ENCODE data around the gene NR3C2. TPM values are rescaled to one million over a fixed set of nuclear protein-coding genes. Genes with fewer than 3 reads are reported as not detected.

The NR3C2 gene
- total RNA-seq, 1 donor from 2014 or later: 2.7 TPM

DNA sequence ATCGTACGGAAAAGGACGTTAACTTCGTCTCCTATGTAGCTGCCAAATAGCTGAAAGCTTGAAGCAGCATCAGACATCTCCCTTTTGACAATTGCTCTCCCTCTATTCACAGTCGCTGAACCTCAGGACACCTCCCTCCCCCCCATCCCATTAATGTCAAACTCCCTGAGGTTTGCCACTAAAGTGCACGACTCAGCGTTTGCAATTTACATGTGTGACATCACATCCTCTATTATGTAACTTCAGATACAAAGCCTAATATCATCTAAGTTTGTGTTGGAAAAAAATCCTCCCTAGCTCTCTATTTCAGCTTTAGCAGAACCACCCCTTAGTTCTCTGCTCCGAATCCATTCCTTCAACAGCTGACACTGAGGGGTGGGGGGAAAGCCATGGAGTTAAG is 5.5 kb upstream of the NR3C2 start:
- Mint-ChIP-seq H3K27me3 (peaks cover 55% of the 10 kb centered on the region), H3K27ac (no peak overlapping the region), H3K4me3 (ENCODE audit: low read depth) (no peak overlapping the region), H3K4me1 (ENCODE audit: low read depth) (peaks cover 4% of the 10 kb centered on the region), H3K9me3 (ENCODE audit: low read depth) (no peaks in the 10 kb centered on the region), H3K36me3 (ENCODE audit: insufficient read depth) (no peaks in the 10 kb centered on the region)
- TF ChIP-seq CTCF (IDR thresholded peaks at IDR 0.05; ENCODE audit: unreplicated experiment): no peak
- DNase-seq (ENCODE audit: low spot score, unreplicated experiment): no peak

DNA sequence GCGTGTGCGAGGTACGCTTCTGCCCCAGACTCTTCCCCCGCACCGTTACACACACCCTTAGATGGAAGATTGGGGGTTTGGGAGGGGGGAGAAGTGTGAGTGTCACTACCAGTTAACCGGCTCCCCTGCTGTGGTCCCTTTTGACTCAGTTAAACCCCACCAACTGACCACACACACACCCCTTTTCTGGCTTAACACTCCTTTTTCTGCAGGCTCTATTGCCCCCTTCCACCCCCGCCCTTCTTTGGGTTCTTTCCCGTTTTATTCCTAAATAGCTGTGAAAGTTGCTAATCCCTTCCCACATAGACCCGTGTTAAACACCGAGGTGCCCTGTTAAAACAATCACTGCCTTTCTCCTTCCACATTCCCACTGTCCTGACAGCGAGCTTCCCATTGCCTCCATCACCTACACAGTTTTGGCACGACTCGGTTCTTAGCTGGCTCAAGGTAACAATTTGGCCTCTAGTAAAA is 3.7 kb upstream of the NR3C2 start:
- no peak for DNase-seq (ENCODE audit: low spot score, unreplicated experiment)
- Mint-ChIP-seq H3K4me3 (ENCODE audit: low read depth) (peak overlapping the region; percentile 76), H3K9me3 (ENCODE audit: low read depth) (no peaks in the 10 kb centered on the region), H3K4me1 (ENCODE audit: low read depth) (peaks cover 10% of the 10 kb centered on the region), H3K27ac (peak overlapping the region; percentile 29), H3K36me3 (ENCODE audit: insufficient read depth) (no peaks in the 10 kb centered on the region), H3K27me3 (peaks cover 53% of the 10 kb centered on the region)
- no peak for TF ChIP-seq CTCF (IDR thresholded peaks at IDR 0.05; ENCODE audit: unreplicated experiment)

- TF ChIP-seq CTCF (IDR thresholded peaks at IDR 0.05; ENCODE audit: unreplicated experiment): no peak
- H3K4me3 Mint-ChIP-seq (ENCODE audit: low read depth): peak overlapping the region; percentile 76
- H3K27ac Mint-ChIP-seq: peak overlapping the region; percentile 29
- peaks cover 12% of the 10 kb centered on the region for H3K4me1 Mint-ChIP-seq (ENCODE audit: low read depth)
- no peaks in the 10 kb centered on the region for H3K9me3 Mint-ChIP-seq (ENCODE audit: low read depth)
- no peaks in the 10 kb centered on the region for H3K36me3 Mint-ChIP-seq (ENCODE audit: insufficient read depth)
- DNase-seq (ENCODE audit: low spot score, unreplicated experiment): peak; percentile 39
- H3K27me3 Mint-ChIP-seq: peaks cover 58% of the 10 kb centered on the region
Observed at GRCh38 chr4:148445071-148445859, 3.1 kb upstream of the NR3C2 start.

GRCh38 chr4:148444296-148445070 is 2.3 kb upstream of the NR3C2 start:
- TF ChIP-seq CTCF (IDR thresholded peaks at IDR 0.05; ENCODE audit: unreplicated experiment): peak; percentile 21
- peak; percentile 24 for DNase-seq (ENCODE audit: low spot score, unreplicated experiment)
- H3K4me1 Mint-ChIP-seq (ENCODE audit: low read depth): peaks cover 18% of the 10 kb centered on the region
- H3K36me3 Mint-ChIP-seq (ENCODE audit: insufficient read depth): no peaks in the 10 kb centered on the region
- H3K9me3 Mint-ChIP-seq (ENCODE audit: low read depth): no peaks in the 10 kb centered on the region
- peak overlapping the region; percentile 72 for H3K4me3 Mint-ChIP-seq (ENCODE audit: low read depth)
- H3K27me3 Mint-ChIP-seq: peaks cover 62% of the 10 kb centered on the region
- no peak overlapping the region for H3K27ac Mint-ChIP-seq

GRCh38 chr4:148443512-148444295 is 1.5 kb upstream of the NR3C2 start:
- Mint-ChIP-seq H3K4me3 (ENCODE audit: low read depth) (peak overlapping the region; percentile 95), H3K27ac (no peak overlapping the region), H3K9me3 (ENCODE audit: low read depth) (no peaks in the 10 kb centered on the region), H3K27me3 (peaks cover 62% of the 10 kb centered on the region), H3K4me1 (ENCODE audit: low read depth) (peaks cover 19% of the 10 kb centered on the region), H3K36me3 (ENCODE audit: insufficient read depth) (no peaks in the 10 kb centered on the region)
- TF ChIP-seq CTCF (IDR thresholded peaks at IDR 0.05; ENCODE audit: unreplicated experiment): no peak
- peak; percentile 24 for DNase-seq (ENCODE audit: low spot score, unreplicated experiment)
